GM19452 (cell line): ENCODE data around the gene ARL15.
"Not testable (repeated sequence)": the region's sequence is repeated elsewhere in the genome, so short reads cannot be mapped to it uniquely, and the experiment has no call there.

Source experiments
- ATAC-seq: cut with Tn5 transposase; IDR thresholded peaks from one replicate; pipeline ENCODE4 v1.9.1; 2021; ENCODE audit not compliant: unreplicated experiment

Gene ARL15

GRCh38 chr5:54049144-54049543 lies 261.2 kb downstream of the ARL15 start:
- ATAC-seq: no peak

GRCh38 chr5:54045077-54045792 lies 265.1 kb downstream of the ARL15 start:
- ATAC-seq: no peak

GRCh38 chr5:54044276-54044675 lies 266.1 kb downstream of the ARL15 start:
- ATAC-seq: not testable (repeated sequence)

GRCh38 chr5:54040804-54041203 lies 269.6 kb downstream of the ARL15 start:
- ATAC-seq: no peak

- ATAC-seq: no peak
Observed at GRCh38 chr5:54040018-54040417, 270.4 kb downstream of the ARL15 start.

- ATAC-seq: no peak
Observed at GRCh38 chr5:54037205-54037604, 273.2 kb downstream of the ARL15 start.

- no peak for ATAC-seq
Observed at GRCh38 chr5:54030981-54031380, 279.4 kb downstream of the ARL15 start.

GRCh38 chr5:54024466-54024865 lies 285.9 kb downstream of the ARL15 start:
- no peak for ATAC-seq

- ATAC-seq: no peak
Observed at GRCh38 chr5:54022223-54022622, 288.1 kb downstream of the ARL15 start.

- no peak for ATAC-seq
Observed at GRCh38 chr5:54021431-54022164, 288.8 kb downstream of the ARL15 start.

GRCh38 chr5:54018438-54018837 lies 291.9 kb downstream of the ARL15 start:
- no peak for ATAC-seq

GRCh38 chr5:54017580-54017979 lies 292.8 kb downstream of the ARL15 start:
- ATAC-seq: no peak

GRCh38 chr5:54013556-54014194 lies 296.7 kb downstream of the ARL15 start:
- no peak for ATAC-seq

GRCh38 chr5:54009828-54010227 lies 300.5 kb downstream of the ARL15 start:
- no peak for ATAC-seq

- ATAC-seq: no peak
Observed at GRCh38 chr5:54009357-54009756, 301.0 kb downstream of the ARL15 start.

GRCh38 chr5:54007827-54008777 lies 302.3 kb downstream of the ARL15 start:
- ATAC-seq: no peak

GRCh38 chr5:54004697-54005096 lies 305.7 kb downstream of the ARL15 start:
- no peak for ATAC-seq

GRCh38 chr5:54002779-54003178 lies 307.6 kb downstream of the ARL15 start:
- no peak for ATAC-seq

- no peak for ATAC-seq
Observed at GRCh38 chr5:54001976-54002775, 308.2 kb downstream of the ARL15 start.

- no peak for ATAC-seq
Observed at GRCh38 chr5:54000011-54000410, 310.4 kb downstream of the ARL15 start.
